Measurements from ENCODE around the gene TUBA3D.
"Not testable (repeated sequence)": the region's sequence is repeated elsewhere in the genome, so short reads cannot be mapped to it uniquely, and the experiment has no call there.

Gene TUBA3D

DNA sequence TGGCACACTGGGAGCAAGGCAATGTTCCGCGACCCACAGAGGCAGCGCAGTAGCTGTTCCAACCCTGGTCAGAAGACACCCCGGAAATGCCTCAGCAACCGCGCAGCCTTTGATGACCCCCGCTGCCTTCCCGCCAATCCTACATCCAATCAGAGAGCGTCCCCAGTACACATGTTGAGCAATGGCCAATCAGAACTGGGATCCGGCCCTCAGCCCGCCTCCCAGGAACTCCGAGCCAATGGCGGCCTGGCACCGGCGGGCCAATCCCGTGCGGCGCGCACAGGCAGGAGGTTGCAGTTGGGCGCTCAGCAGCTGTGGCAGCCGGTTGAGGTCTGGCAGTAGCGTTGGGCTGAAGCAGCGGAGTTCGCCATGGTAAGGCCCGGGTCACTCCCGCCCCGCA, at the start of gene TUBA3D:
Gene TUBA3D, plus strand, starts transcription at position 289 of the 400 bp plus-strand sequence. Its CDS starts 81 bp downstream, at position 370.
- H3K27ac ChIP-seq: no peak within 1 kb of the TSS
- TF ChIP-seq, protein P1, sequence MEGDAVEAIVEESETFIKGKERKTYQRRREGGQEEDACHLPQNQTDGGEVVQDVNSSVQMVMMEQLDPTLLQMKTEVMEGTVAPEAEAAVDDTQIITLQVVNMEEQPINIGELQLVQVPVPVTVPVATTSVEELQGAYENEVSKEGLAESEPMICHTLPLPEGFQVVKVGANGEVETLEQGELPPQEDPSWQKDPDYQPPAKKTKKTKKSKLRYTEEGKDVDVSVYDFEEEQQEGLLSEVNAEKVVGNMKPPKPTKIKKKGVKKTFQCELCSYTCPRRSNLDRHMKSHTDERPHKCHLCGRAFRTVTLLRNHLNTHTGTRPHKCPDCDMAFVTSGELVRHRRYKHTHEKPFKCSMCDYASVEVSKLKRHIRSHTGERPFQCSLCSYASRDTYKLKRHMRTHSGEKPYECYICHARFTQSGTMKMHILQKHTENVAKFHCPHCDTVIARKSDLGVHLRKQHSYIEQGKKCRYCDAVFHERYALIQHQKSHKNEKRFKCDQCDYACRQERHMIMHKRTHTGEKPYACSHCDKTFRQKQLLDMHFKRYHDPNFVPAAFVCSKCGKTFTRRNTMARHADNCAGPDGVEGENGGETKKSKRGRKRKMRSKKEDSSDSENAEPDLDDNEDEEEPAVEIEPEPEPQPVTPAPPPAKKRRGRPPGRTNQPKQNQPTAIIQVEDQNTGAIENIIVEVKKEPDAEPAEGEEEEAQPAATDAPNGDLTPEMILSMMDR (conservative IDR thresholded peaks at IDR 0.05): no peak

DNA sequence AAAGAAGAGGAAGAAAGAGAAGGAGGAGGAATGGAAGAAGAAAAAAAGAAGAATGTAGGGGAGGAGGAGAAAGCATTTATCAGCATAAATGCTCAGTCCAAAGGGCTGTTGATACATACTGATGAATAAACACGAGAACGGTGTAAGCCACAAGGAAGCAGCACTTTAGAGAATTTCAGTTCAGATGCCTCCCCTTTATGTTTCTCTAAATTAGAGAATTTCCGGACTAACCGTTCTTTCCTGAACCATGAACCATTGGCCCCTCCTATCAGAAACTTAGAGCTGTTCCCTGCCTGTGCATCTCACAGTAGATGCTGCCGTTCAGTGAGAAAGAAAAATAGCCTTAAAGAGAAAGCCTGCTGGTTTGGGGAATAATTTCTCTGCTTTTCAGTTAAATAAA, 49.2 kb upstream of the TUBA3D start:
- TF ChIP-seq, protein P1 (conservative IDR thresholded peaks at IDR 0.05): no peak
- no peak overlapping the region for H3K27ac ChIP-seq

DNA sequence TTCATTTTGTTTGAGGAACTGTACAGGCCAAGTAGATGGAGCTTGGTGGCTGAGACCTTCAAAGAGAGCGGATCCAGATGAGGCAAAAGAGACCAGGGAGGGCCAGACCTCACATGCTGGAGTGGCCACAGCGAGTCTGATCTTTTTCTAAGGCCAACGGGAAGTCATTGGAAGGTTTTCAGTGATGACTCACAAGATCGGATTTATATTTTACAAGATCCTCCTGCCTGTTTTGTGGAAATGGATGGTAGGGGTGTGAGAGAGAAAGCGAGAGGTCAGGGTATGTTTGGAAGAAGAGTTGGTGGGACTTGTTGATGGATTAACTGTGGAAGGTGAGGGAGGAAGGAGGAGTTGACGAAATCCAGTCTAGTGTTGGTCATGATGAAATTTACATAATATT, 44.6 kb upstream of the TUBA3D start:
- no peak overlapping the region for H3K27ac ChIP-seq
- TF ChIP-seq, protein P1 (conservative IDR thresholded peaks at IDR 0.05): no peak

DNA sequence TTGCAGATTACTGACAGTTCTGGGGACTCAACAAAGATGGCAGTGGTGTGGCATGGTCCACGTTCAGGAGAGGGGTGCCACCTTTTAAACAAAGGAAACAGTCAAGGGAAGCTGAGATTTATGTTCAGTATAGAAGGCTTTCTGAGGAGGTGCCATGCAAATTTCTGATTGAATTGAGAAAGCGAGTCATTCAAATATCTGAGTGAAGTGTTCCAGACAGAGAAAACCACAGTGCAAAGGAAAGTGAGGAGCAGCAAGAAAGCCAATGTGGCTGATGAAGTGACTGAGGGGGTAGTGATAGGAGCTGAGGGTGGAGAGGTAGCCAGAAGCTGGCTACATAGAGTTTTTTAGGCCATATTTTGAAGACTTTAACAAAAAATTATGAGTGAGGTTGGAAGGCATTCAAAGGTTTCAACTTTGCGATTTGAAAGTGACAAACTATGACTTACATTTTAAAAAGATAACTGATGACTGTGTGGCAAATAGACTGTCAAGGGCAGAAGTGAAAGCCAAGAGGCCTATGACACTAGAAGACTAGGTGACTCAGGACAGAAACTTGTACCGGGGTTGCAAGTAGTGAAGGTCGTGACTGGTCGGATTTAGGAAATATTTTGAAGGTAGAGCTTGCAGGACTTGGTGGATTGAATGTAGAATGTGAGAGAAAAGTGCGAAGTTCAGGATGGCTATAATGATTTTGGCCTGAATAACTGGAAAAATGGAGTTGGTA, 35.0 kb upstream of the TUBA3D start:
- H3K27ac ChIP-seq: not testable (repeated sequence)

DNA sequence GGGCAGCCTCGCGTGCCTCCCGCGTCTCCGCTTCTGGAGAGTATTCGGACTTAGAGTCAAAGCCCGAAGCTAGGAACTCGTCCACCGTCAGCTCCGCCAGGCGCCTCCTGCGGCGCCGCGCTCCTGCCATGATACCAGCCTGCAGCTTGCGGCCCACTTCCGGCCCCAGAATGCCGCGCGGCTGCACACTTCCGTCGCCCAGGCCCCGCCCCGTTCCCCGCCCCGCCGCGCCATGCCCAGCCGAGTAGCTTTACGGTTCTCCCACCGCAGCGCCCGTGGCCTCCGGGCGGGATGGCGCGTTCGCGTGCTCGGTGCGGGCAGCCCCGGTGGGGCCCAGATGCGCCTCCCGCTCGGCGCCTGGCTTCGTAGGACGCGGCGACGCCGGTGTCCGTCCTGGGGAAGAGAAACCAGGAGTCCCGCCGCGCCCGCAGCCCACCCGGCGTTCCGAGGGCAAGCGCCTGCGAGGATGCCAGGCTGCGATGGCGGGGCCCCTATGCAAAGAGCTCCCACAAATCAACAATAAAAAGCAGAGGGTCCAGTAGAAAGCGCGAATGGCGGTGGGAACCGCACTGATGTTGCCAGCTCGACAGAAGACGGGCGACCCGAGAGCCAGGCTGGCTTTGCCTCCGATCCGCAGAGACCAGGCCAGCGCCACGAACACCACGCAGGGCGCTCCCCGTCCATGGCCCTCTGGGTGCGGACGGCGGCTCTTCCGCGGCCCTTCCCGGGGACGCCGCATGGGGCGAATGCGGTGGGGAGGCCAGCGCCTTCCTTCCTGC, 31.0 kb upstream of the TUBA3D start:
- H3K27ac ChIP-seq: not testable (repeated sequence)

DNA sequence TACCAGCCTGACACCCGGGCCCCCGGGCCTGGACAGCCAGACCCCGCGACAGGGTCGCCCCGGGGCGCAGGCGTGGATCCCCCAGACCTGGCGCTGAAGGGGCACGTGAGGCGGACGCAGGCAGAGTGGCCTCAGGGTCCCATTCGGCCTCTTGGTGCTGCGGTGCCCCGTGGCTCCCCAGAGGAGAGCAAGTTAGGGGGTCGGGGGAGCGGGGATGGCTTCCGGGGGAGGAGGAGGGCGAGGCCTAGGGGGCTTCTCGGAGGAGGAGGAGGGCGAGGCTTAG, 30.5 kb upstream of the TUBA3D start:
- H3K27ac ChIP-seq: not testable (repeated sequence)

DNA sequence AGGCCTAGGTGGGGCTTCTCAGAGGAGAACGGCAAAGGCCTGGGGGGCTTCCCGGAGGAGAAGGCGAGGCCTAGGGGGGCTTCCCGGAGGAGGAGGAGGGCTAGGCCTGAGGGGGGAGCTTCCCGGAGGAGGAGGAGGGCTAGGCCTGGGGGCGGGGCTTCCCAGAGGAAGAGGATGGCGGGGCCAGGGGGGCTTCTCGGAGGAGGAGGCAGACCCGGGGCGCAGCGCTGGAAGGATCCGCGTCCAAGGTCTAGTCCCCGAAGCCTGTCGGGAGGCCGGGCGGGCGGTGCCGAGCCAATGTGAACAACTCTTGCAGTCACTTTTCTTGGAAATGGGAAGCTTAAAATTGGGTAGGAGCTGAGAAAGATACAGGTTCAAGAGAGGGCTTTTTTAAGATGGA, 30.0 kb upstream of the TUBA3D start:
- TF ChIP-seq, protein P1 (conservative IDR thresholded peaks at IDR 0.05): no peak
- H3K27ac ChIP-seq: no peak overlapping the region

DNA sequence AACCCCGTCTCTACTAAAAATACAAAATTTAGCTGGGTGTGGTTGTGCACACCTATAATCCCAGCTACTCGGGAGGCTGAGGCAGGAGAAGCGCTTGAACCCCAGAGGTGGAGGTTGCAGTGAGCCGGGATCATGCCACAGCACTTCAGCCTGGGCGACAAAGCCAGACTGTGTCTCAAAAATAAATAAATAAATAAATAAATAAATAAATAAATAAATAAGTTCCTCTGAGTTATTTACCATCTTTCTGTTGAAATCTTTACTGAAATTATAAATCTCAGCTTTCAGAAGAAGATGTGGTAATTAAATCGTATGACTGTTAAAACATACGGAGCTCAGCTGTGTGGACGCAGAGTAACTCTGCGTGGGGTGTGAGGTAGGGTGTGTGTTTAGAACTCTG, 27.9 kb upstream of the TUBA3D start:
- not testable (repeated sequence) for H3K27ac ChIP-seq

DNA sequence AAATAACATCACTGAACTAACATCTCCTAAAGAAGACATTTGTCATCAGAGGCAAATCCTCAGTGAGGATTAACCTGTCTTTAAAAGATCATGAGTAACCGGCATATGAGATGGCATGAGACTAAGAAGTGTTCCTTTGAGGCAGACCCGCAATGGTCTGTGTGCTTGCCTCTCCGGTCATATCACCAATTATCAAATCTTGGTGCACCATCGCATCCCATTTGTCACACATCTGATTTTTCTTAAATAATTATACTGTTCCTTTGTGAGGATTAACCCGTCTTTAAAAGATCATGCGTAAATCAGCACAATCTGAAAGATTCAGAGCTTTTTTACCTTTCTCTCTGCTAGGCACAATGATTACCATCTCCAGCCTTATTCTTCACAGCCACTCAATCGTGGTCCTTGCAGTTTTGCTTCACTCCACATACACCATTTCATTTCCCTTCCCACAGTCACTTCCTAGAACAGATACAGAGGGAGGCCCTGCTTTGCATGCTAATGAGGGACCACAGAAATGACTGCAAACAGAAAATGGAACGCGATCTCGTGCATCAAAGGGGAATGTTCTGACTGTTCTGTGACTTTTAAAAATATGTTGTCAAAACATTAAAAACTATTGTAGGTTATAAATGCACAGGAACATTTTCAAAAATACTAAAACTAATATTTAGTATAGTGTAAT, 24.5 kb upstream of the TUBA3D start:
- not testable (repeated sequence) for H3K27ac ChIP-seq

DNA sequence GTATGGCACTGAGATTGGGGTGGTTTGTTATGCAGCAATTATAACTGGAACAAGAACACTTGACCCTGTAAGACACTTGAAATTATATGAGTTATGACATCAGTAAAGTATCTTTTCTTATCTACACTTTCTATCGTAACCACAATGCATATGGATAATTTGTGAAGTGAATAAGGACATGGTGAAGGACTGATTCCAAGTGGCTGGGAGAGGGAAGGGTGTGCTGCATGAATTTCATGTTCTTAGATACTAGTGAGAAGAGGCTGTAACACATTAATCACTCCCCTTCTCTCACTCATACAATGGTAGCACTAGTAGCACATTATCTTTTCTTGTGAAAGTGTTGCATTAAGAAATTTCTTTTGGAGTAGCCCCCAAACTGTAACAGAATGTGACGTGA, 21.0 kb upstream of the TUBA3D start:
- not testable (repeated sequence) for H3K27ac ChIP-seq

DNA sequence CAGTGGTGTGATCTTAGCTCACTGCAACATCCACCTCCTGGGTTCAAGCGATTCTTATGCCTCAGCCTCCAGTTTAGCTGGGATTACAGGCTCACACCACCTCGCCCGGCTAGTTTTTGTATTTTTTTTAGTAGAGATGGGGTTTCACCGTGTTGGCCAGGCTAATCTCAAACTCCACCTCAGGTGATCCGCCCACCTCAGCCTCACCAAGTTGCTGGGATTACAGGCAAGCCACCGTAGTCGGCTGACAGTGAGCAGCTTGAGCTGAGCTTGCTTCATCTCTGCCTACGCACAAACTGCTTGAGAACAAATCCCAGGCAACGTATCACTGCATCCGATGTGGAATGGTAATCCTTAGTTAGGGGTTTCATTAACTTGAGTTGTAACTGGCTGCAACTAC, 8.2 kb upstream of the TUBA3D start:
- H3K27ac ChIP-seq: not testable (repeated sequence)

DNA sequence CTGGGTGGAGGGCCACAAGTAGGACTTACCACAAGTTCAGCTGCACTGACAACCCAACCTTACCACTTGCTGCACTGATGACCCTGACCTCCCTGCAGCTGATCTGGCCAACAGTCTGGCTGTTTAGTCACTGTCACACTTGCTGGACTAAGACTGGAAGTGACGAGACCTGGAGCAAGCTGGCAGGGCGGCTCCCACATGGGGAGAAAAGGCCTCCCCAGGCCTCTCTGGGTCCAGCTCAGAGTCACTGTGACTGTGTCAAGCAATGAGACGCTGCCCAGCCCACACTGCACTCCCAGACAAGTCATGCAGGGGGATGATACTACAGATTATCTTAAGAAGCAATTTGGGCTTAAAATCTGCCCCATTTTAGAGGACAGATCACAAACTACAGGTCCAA, 5.0 kb upstream of the TUBA3D start:
- H3K27ac ChIP-seq: not testable (repeated sequence)

DNA sequence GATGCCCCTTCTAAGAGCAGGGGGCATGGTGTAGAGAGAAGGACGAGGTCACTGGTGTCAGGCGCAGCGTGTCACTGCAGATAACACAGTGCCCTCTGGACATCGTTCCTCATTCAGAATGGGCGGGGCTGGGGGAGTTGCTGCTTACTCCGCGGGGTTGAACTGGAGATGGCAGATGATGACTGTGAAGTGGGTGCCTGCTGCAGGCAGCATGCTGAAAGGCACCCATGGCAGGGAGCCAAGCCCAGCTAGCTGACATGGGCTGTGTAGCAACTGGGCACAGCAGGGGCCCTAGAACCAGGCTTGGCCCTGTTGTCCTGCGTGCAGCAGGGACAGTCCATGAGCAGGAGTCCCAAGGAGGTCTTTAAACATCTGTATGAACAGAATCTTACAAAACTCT, 4.3 kb upstream of the TUBA3D start:
- not testable (repeated sequence) for H3K27ac ChIP-seq

DNA sequence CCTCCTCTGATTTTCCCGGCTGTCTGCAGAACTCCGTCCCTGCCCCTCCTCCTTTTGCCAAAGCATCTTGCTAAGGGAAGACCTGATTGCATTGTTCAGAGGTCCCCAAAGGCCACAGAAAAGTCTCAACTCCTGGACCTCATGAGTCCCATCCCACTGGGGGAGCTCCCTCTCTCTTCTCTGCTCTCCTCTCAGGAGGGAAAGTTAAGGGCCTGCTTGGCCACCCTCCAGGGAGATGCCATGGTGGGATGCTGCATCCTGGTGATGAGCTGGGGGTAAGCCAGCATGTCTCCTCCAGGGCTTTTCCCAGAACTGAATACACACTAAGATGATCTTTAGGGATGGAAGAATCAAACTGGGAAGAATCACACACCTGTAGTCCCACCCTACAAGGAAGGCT, 2.7 kb upstream of the TUBA3D start:
- not testable (repeated sequence) for H3K27ac ChIP-seq

DNA sequence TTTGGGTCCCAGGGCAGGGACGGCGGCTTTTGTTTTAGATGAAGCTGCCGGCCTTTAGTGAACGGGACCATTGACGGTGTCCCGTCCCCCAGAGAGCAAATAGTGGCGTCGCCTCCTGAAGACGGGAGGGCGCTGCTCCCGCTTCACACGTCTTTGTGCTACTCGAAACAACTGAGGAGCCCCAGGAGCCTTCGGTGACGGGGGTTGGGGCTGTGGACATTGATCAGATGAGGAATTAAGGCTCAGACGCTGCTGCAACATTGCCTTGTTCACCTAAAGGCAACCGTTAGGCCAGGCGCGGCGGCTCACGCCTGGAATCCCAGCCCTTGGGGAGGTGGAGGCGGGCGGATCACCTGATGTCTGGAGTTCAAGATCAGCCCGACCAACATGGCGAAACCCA, 444 bp downstream of the TUBA3D start:
- H3K27ac ChIP-seq: not testable (repeated sequence)

DNA sequence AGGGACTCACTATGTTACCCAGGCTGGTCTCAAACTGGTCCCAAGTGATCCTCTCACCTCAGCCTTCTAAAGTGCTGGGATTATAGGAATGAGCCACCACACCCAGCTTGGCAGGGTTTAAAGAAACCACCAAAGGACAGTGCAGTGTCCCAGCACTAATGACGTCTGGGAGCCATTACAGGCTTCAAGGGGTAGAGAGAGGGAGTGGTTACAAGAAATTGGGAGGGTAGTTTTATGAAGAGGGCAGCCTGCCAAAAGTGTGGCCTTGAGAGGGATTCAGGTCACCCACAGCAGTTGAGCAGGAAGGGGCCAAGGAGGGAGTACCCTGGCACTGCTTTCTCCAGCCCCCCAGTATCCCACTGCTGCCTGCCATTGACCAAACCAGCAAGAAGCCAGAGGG, 1.3 kb downstream of the TUBA3D start:
- H3K27ac ChIP-seq: not testable (repeated sequence)
